22Rv1 (cell line): ENCODE data around the gene COL1A1.

Experiments used
- H3K27ac ChIP-seq: fragments of 450-650 bp; 2 replicates; pipeline ENCODE4 v1.5.1; 2017
- ZFX ChIP-seq: fragments of 450-650 bp; IDR thresholded peaks from 2 replicates; pipeline ENCODE4 v1.6.1; 2017; ENCODE audit warnings: antibody characterized with exemption, borderline replicate concordance
- TF ChIP-seq, protein P1 (sequence below): fragments of 450-650 bp; IDR thresholded peaks from 2 replicates; pipeline ENCODE4 v1.5.1; 2017; ENCODE audit warnings: mild to moderate bottlenecking

The COL1A1 gene

DNA sequence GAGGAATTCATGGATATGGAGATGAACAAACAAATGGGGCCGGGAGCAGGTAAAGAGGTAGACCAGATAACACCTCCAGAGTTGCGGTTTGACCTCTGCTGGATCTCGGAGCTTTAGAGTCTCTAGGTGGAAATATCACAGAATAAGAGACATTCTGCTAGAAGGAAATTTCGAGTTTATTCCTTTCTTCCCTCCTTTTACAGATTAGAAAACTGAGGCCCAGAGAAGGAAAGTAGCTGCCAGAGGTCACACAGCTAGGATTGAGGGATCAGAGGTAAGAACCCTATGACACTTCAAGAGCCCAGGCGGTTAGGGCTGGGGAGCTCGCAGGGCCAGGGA, 7.7 kb upstream of the COL1A1 start:
- H3K27ac ChIP-seq: no peak overlapping the region
- TF ChIP-seq, protein P1, sequence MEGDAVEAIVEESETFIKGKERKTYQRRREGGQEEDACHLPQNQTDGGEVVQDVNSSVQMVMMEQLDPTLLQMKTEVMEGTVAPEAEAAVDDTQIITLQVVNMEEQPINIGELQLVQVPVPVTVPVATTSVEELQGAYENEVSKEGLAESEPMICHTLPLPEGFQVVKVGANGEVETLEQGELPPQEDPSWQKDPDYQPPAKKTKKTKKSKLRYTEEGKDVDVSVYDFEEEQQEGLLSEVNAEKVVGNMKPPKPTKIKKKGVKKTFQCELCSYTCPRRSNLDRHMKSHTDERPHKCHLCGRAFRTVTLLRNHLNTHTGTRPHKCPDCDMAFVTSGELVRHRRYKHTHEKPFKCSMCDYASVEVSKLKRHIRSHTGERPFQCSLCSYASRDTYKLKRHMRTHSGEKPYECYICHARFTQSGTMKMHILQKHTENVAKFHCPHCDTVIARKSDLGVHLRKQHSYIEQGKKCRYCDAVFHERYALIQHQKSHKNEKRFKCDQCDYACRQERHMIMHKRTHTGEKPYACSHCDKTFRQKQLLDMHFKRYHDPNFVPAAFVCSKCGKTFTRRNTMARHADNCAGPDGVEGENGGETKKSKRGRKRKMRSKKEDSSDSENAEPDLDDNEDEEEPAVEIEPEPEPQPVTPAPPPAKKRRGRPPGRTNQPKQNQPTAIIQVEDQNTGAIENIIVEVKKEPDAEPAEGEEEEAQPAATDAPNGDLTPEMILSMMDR: no peak
- no peak for TF ChIP-seq ZFX

DNA sequence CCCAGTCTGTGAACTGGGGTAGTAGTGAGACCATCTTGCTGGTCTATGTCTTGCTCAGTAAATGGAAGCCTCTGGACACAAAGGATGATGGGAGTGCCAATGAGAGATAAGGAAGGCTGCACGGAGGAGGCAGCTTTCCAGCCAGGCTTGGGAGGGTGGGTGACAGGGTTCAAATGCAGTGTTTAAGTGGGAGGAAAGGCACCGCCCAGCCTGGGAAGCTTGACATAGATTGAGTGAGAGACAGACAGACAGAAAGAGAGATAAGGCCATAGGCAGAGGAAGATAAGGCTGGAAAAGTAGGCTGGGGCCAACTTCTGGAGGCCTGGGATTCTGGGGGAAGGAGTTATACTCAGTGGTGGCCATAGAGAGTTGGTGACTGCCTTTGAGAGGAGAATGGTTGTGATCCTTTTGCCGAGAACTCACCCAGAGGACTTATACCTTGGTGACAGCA, 7.2 kb upstream of the COL1A1 start:
- H3K27ac ChIP-seq: no peak overlapping the region
- TF ChIP-seq, protein P1: no peak
- TF ChIP-seq ZFX: no peak

DNA sequence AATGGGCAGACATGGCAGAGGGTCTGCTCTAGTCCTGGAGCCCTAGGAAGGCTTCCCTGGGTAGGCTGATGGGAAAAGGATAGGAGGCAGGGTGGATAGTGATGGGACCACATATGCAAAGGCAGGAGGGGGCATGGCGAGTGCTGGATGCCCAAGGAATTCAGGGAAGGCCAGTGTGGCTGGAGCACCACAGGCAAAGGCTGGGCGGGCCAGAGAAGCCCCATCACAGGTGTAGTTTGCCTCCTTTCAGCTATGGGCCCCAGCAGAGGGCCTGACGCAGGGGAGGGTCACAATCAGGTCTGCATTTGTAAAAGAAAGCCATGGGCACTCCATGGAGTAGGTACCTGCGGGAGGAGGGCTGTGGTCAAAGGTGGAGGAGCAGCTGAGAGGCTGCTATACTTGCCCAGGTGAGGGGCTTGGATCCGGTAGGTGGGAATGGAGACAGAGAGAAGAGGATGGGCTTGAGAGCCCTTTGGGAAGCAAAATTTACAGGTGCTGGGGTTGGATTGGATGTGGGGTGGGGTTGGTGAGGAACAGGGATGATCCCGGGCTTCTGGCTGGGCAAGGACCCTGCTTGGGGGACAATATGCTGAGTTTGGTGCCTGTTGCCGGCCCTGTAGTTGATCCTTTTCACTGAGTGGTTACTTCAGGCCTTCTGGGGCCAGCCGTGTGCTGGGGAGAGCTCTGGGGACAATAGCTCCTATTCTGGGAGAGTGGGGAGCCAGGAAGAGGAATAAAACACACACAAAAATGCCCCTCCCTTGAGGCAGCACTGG, 6.5 kb upstream of the COL1A1 start:
- TF ChIP-seq ZFX: no peak
- TF ChIP-seq, protein P1: no peak
- no peak overlapping the region for H3K27ac ChIP-seq

- no peak overlapping the region for H3K27ac ChIP-seq
- TF ChIP-seq, protein P1: no peak
- no peak for TF ChIP-seq ZFX
Measured at GRCh38 chr17:50207315-50207714, 5.9 kb upstream of the COL1A1 start.

DNA sequence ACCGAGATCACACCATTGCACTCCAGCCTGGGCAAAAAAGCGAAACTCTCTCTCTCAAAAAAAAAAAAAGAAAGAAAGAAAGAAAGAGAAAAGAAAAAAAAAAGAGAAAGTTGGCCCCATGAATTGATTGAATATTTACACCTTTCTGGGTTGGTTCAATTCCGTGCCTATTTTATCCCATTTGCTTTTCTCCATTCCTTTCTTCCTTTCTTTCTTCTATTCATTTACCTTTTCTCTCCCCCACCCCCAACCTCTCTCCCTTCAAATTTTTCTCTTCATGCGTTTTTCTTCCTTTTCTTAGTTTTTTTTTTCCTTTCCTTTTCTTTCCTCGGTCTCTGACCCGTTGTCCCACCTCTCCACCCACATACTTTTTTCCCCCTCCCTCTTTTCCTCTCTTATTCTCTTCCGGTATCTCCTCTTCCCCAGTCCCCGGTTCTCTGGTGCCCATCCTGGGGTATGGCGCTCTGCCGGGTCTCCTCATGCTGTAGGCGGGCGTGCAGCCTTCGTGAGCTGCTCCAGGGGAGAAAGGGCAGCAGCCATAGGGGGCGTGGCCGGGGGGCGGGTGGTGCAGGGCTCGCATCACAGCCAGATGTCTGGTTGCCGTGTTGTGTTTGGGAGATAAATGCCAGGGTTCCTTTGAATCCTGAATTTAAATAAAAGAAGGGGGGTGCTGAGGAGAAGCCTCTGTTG, 5.3 kb upstream of the COL1A1 start:
- H3K27ac ChIP-seq: no peak overlapping the region
- TF ChIP-seq ZFX: no peak
- TF ChIP-seq, protein P1: no peak

GRCh38 chr17:50205963-50206505, 4.6 kb upstream of the COL1A1 start:
- TF ChIP-seq, protein P1: no peak
- no peak for TF ChIP-seq ZFX
- no peak overlapping the region for H3K27ac ChIP-seq
